Suprapubic skin (tissue), 3 donors: ENCODE data around the gene ORAI1.

Source experiments
- CTCF ChIP-seq, 2 donors: fragments of 200-600 bp in 1 of 2; fragments of 450-650 bp in 1 of 2; sonication (generic) in 1 of 2; IDR thresholded peaks; one replicate each; pipeline ENCODE4 v1.5.1; 2016 to 2019; ENCODE audit warnings: antibody characterized with exemption in 2 of 2, mild to moderate bottlenecking in 1 of 2, moderate library complexity in 1 of 2
- POLR2AphosphoS5 ChIP-seq, 3 donors: sonication (generic); formaldehyde crosslinking; IDR thresholded peaks; one replicate each; pipeline ENCODE4 v1.6.1; 2017; ENCODE audit warnings: antibody characterized with exemption in 3 of 3

GRCh38 chr12:121578230-121579189, 47.8 kb upstream of the ORAI1 start:
- no peak for TF ChIP-seq POLR2AphosphoS5 (IDR thresholded peaks at IDR 0.05)
- no peak for TF ChIP-seq CTCF (IDR thresholded peaks at IDR 0.05)
